ENCODE data around the gene CCDC89. TPM values are rescaled to one million over a fixed set of nuclear protein-coding genes. Genes with fewer than 3 reads are reported as not detected.
A peak's percentile ranks its signal among the peaks of the same experiment; 100 is the strongest.

Gene CCDC89
- total and polyA plus RNA-seq, 9 of the 15 experiments (the other 6 are each of a cell fraction or from before 2014, with no cell fraction given) = 0.07 to 0.09 TPM; not detected in 7

- TF ChIP-seq HMGXB4 (CRISPR knock-in tag; IDR thresholded peaks at IDR 0.05) (peak; percentile 78; the same call in 1 of the 2 replicates), ZNF778 (CRISPR knock-in tag; IDR thresholded peaks at IDR 0.05) (no peak), CREBBP (IDR thresholded peaks at IDR 0.05; ENCODE audit: low read depth, low read length) (no peak), E2F6 (IDR thresholded peaks at IDR 0.05; ENCODE audit: borderline replicate concordance in 1 of 2, extremely low read depth in 1 of 2, insufficient read depth in 1 of 2, insufficient read length in 1 of 2, low read depth in 1 of 2, low read length in 1 of 2, poor library complexity in 1 of 2, severe bottlenecking in 1 of 2) (peak; percentile 17 to 20), NUFIP1 (IDR thresholded peaks at IDR 0.05; ENCODE audit: partially characterized antibody) (no peak), MAFK (IDR thresholded peaks at IDR 0.05; ENCODE audit: low read length) (no peak), NFXL1 (CRISPR knock-in tag; IDR thresholded peaks at IDR 0.05) (no peak), COPS2 (conservative IDR thresholded peaks at IDR 0.05) (no peak), ZNF695 (CRISPR knock-in tag; IDR thresholded peaks at IDR 0.05) (no peak), RCOR1 (IDR thresholded peaks at IDR 0.05; ENCODE audit: borderline replicate concordance in 1 of 2, low read depth in 2 of 2, low read length in 2 of 2) (peak in 1 of 2 experiments; percentile 71; a peak in 2 of 4 replicates), CTCF (IDR thresholded peaks at IDR 0.05 in 2 of 3, conservative IDR thresholded peaks at IDR 0.05 in 1 of 3; ENCODE audit: insufficient read depth in 2 of 3, low read depth in 1 of 3, low read length in 3 of 3) (no peak), ZNF274 (IDR thresholded peaks at IDR 0.05; ENCODE audit: borderline replicate concordance, low read depth, low read length) (no peak), TARDBP (IDR thresholded peaks at IDR 0.05) (no peak), TFE3 (CRISPR knock-in tag; IDR thresholded peaks at IDR 0.05) (peak; percentile 44), ATF2 (CRISPR knock-in tag; IDR thresholded peaks at IDR 0.05) (no peak), PHF20 (IDR thresholded peaks at IDR 0.05; ENCODE audit: partially characterized antibody) (peak; percentile 94), ZNF174 (CRISPR knock-in tag; IDR thresholded peaks at IDR 0.05) (no peak)
Observed at GRCh38 chr11:85647604-85648299, 38.2 kb downstream of the CCDC89 start, which contains the start of gene TMEM126A (continued).
